Activated CD4-positive, CD25-positive, alpha-beta regulatory T cell treated with anti-CD3 and anti-CD28 coated beads, Interleukin-2, amount 50 U/mL, for 16 hours (primary cell): ENCODE data around the gene KRTAP10-5.
"Not testable (repeated sequence)": the region's sequence is repeated elsewhere in the genome, so short reads cannot be mapped to it uniquely, and the experiment has no call there.

Experiments
- DNase-seq: peaks from one replicate; pipeline ENCODE4 v3.0.0-alpha.2; 2020; ENCODE audit warnings: low read depth, low spot score

KRTAP10-5 gene

DNA sequence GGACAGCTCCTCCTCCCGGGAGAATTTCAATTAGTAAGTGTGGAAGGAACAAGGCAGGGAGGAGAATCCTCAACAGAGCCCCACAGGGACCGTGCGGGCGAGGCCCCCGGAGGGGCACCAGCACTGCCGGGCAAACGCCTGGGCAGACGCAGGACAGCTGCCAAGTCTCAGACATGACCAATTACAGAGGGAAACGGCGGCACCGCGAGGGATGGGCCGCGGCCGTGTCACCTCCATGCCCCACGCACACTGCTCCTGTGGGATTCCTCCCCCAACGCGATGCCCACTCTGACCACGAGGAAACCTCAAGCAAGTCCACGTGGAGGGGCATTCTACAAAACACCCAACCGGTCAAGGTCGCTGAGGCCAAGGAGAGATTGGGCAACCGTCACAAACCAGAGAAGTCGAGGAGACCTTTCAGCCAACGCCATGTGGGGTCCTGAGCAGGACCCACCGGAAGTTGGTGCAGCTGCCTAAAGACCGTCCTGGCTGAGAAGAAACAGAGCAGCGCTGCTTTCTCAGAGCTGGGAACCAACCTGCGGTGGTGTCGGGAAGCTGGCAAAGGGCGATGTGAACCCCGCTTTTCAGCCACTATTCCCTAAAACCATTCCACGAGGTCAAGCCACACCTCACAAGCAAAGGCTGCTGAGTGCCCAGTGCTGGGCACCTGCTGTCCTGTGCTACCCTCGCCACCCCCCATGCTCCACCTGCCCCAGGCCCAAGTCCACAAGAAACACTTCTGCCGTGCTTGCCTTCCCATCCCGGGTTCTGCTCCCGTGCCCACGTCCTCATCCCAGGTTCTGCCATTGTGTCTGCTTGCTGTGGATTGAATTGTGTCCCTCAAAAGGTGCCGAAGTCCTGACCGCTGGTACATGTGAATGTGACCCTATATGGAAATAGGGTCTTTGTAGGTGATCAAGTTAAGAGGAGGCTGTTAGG lies 8.3 kb downstream of the KRTAP10-5 start:
- no peak for DNase-seq

DNA sequence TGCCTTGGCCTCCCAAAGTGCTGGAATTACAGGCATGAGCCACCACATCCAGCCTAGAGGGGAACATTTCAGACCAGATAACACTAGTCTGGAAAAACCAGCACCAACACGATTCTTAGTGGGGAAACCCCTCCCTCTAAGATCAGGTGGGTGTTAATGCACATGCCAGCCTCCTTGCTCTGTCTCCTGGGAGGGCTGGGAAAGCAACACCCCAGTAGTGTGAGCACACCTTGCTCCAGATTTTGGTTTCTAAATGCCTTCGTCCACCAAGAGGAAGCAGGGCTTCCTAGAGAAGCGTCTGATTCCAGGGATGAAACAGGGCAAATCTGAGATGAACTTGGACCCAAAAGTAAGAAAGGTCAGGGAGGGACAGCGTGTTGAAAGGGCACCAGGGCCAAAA lies 9.1 kb downstream of the KRTAP10-5 start:
- DNase-seq, result no peak

DNA sequence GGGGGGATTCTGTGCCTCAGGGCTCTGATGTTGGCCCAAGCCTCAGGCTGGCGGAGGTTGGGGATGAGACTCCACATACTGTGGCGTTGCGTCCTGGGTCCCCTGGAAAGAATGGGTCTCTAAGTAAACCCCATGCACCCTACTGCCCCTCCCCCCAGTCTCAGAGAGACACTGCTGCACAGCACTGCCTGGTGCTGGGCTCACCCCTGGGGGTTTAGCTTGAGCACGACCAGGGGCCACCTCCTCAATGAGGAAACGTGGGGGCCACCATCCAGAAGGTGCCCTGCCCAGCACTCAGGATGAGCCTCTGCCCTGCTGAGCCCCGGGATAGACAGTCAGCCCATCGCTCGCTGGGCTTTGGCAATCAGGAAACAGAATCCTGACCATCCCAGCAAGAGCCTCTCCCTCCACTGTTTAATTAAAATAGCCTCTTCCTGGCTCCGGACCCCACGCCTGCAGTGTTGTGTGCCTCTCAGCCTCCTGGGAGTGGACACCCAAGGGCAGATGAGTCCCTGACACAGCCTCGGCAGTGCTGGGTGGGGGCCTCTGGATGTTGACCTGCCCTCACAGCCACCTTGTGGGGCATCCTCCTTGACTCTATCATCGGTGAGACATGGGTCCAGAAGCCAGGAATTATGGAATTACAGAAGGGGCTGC lies 10.4 kb downstream of the KRTAP10-5 start:
- no peak for DNase-seq

DNA sequence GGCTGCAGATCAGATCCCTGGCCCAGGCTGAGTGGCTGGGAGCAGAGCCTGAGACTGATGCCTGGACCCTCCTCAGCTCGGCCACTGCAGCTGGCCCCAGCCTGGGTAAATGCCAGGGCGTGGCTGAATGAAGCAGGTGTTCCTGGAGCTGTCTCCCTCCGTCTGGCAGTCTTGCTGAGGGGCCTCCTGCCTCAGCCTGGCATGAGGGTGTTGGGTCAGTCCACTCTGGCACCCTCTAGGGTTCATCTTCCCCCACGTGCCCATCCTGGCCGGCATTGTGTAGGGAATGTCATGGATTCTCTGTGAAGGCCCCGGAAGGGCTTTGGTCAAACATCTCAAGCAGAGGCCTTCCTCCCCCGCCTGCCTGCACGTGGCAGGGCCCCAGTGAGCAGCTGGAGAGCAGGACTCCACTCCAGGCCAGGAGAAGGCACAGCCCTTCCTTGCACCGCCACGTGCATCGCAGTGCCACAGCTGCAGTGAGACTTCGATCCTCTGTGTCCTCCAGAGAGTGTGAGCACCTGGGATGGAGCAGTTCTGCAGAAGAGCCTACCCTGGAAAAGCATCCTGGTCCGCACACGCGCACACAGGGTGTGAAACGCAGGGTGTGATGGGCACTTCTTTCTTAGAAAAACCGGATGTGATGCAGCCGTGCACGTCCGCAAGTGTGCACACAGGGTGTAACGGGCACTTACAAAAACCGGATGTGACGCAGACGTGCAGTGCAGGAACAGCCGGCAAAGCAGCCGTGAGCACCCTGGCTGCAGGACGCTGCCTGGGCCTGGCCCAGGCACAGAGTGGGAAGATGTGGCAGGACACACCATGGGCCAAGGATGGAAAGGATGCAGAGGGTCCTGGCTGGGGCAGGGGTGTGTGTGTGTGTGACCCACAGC lies 11.5 kb downstream of the KRTAP10-5 start:
- no peak for DNase-seq

DNA sequence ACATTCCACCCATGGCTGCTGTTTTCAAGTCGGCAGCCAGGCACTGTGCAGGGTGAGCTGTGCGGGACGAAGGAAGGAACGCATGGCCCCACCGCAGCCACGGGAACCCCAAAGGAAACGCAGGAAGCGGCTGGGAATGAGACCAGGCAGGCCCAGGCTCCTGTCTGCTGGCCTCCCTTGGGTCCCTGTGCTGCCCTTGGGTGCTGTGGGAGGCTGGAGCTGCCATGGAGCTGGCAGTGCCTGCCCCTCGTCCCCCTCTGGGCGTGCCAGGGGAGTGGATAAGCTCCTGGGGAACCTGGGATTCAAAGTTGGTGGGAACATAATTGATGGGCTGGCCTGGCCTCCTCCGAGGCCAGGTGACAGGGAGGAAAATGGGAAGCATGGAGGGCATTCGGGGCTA lies 12.1 kb downstream of the KRTAP10-5 start:
- DNase-seq, result no peak

DNA sequence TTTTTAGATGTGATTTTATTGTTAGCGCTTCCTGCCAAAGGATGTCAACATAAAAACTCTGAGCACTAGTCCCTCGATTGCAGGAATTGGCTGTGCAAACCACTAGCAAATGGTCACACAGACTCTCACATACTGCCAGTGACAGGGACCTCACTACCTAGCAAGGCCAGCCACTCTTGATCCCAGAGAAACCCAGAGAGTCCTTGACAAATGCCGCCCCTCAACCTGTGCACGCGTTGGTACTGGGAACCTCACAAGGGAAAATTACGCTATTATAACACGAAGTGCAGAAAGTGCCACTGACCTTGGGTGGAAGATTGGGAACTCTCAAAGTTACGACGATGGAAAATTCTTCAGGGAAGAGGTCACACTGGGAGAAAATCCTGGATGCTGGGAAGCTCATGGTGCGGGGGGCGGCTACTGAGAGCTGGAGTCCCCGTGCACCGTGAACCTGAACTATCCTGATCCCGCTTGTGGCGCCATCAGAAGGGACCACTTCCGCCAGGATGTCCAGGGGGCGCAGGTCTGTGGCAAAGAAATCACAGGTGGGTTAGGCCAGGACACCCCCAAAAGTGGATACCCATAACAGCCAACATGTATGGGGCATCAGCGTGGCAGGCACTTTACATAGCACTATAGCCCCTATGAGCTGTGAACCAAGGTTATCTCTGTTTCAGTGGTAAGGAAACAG lies 12.8 kb downstream of the KRTAP10-5 start:
- DNase-seq, result no peak

DNA sequence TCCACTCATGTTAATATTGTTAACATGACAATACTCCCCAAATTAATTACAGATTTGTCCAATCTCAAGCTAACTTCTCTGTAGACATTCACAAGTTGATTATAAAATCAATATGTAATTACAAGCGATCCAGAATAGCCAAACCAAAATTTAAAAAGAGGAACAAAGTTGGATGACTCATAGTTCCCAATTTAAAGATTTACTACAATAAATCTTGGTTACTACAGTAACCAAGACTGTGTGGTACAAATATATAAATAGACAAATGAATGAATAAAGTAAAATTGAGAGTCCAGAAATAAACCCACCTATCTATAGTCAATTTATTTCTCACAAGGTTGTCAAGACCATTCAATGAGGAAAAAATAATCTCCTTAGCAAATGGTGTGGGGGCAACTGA lies 14.0 kb downstream of the KRTAP10-5 start:
- no peak for DNase-seq

DNA sequence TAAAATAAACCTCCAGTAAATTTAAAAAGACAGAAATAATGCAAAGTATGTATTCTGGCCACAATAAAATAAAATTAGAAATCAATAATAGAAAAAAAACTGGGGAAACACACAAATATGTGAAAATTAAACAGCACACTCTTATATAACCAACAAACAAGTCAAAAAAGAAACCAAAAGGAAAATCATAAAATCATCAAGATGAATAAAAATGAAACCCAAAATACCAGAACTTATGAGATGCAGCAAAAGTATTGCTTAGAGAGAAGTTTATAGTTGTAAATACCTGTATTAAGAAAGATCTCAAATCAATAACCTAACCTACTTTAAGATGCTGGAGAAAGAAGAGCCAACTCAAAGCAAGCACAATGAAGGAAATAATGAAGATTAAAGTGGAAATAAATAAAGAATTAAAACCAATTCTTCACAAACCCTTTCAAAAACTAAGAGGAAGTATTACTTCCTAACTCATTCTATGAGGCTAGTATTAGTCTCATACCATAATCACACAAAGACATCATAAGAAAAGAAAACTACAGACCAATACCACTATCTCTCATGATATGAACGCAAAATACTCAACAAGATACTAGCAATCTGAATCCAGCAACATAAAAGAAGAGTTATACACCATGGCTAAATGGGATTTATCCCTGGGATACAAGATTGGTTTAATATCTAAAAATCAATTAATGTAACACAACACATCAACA lies 15.4 kb downstream of the KRTAP10-5 start:
- no peak for DNase-seq

DNA sequence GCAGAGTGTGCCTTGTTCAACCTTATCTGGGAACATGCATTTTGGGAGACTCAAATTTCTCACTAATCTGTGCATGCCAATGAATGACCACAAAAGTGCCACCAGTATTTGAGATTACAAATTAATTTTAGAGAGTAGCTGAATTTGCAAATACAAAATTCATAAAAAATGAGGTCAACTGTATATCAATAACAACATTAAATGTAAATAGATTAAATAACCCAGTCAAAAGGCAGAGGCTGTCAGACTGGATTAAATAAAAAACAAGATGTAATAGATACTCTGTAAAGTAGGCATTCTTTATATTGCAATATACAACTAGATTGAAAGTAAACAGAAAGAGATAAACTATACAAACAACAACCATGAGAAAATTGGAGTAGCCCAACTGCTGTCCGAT lies 16.3 kb downstream of the KRTAP10-5 start:
- no peak for DNase-seq

DNA sequence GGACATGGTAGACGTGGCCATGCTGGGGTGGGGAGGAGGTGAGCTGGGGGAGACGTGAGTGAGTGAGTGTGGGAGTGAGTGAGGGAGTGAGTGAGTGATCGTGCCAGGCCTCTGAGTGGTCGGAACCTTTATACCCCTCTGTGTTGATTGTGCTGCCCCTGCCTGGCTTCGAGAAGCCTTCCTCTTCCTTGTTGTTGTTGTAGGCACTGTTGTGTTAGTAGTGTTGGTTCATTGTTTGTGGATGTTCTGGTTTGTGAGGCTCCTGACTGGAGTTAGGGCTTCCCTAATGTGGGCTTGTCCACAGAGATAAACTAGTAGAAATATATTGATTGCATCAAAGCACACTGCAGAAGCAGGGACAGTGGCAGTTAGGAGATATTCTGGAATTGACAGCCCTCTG lies 21.7 kb downstream of the KRTAP10-5 start, which contains the start of gene KRTAP10-3:
KRTAP10-3 (minus strand) TSS at position 101 of the 400 bp plus-strand sequence; CDS start at position 21, 80 bp downstream.
- no peak for DNase-seq

DNA sequence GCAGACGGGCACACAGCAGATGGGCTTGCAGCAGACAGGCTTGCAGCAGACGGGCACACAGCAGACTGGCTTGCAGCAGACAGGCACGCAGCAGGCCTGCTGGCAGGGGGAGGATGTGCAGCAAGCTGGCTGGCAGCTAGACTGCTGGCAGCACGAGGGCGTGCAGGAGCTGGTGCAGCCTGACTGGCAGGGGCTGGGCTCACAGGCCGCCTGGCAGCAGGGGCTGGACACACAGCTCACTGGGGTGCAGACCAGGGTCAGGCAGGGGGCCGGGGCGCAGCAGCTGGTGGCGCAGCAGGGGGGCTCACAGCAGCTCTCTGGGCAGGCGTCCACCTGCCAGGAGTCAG lies 22.1 kb downstream of the KRTAP10-5 start:
- not testable (repeated sequence) for DNase-seq

DNA sequence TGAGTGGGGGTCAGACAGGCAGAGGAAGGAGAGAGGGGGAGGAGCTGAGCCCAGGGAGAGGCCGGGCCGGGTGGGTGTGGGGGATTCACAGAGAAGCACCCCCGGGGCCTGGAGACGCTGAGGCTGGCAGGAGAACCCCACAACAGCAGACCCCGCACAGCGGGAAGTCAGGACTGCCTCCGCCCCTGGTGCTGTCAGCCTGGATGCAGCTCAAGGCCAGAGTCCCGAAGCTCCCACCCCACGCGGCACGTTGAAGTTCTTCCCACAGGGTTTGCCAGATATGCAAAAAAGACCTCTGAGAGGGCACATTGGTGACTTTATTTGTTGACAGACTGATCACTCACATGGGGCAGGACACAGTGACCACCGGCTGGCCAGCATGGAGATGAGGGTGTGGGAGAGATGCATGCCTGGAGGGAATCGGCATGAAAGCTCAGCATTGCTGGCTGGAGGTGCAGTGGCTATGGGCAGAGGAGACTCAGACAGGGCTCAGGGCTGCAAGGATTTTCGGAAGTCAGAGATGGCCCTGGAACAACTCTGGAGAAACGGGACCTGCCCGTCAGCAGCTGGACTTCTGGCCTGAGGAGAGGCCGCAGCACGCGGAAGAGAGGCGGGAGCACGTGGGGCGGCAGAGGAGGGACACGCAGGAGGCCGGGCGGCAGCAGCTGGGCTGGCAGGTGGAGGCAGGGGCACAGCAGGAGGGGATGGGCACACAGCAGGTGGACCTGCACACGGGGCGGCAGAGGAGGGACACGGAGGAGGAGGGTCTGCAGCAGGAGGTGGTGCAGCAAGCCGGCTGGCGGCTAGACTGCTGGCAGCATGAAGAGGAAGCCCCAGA lies 22.7 kb downstream of the KRTAP10-5 start:
- DNase-seq, result no peak

DNA sequence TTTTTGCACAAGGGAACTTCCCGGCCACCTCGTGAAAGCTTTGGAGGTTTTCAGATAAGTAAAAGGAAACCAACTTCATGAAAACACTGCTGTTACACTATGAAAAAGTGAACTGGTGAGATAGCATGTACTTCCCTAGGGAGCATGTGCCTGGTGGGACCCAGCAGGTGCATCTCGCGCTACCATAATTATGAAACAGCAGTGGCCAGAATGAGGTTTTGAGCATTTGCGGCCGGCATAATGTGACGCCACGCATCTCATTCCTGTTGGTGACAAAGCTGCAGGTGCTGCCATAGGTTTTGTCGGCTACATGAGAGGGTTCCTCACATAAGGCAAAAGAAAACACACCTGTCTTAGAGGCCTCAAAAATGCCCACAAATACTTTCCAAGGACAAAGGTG lies 23.5 kb downstream of the KRTAP10-5 start:
- DNase-seq, result no peak

DNA sequence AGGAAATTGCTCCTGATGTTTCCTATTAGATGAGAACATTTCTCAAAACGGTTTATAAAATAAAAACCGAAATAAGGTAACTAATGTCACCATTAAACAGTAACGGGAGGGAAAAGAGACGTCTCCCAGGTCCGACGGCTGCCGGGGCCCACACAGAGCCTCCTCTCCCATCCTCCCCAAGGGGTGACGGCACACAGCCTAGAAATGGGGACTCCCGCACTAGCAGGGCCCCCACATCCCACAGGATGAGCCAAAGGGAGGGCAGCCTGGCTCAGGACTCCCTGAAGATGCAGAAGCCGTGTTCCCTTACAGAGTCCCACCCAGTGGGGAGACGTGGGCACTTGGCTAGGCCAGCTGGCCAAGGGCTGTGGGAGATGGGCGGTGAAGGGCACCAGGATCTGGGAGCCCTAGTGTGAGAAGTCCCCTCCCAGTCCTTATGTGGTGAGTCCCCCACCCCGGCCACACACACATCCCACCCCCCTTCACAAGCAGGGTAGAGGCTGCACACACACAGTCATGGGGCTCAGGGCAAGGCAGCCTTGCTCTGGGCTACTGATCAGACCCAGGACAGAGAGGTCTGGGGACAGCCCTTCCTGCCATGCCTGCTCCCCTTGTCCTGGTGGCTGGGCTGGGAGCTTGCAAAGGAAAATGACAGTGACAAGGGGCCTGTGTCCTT lies 25.1 kb downstream of the KRTAP10-5 start:
- no peak for DNase-seq

DNA sequence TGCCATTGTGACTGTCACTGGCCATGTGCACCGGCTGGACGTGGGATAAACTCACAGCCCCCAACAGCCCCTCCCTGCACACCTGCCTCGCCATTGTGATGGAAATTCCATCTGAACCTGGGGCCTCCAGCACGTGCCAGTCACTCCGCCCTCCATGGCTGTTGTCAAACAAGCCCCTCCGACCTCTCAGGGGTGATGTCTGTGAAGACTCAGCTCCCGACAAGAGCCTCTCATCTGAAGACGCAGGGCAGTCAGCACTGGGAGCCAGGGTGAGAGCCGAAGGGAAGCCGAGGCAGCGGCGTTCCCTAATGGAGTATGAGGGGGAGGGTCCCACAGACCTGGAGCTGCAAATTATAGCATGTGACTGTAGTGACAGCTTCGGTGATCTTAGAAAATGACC lies 27.7 kb downstream of the KRTAP10-5 start:
- DNase-seq, result no peak

DNA sequence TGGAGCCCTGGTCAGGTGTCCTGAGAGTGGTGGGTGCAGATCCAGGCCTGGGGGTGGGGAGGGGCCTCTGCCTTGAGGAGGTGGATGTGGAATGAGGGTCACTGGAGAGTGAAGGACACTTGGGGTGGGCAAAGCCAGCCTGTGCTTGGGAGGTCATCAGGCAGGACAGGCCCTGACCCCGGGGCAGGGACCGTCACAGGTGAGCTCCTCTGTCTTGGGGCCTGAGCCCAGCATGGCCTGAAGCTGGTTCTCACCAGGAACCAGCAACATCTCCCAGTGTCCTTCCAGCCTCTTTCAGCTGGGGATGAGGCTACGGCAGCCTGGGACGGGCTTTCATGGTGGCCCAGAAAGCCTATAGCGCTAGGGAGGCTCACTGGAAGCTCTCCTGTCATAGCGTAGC lies 28.3 kb downstream of the KRTAP10-5 start:
- no peak for DNase-seq

DNA sequence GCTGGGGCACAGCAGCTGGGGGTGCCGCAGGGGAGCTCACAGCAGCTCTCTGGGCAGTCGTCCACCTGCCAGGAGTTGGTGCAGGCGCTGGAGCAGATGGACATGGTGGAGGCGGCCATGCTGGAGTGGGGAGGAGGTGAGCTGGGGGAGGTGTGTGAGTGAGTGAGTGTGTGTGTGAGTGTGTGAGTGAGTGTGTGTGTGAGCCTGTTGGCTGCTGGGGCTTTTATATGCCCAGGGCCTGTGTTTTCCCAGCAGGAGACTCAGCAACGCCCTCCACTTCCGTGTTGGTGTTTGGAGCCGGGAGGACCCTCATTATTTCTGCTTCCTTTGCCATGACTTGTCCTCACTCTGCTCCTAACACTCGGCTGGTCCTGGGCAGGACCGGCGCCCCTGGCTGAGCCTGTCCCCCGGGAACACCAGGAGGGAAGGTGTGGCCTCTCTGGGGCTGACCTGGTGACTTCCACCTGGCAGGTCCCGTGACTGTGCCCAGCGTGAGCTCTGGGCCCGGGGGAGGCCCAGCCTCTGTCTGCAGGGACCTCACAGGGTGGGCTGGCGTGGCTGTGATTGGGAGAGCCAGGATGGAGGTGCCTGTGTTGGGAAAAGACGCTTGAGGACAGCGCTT lies 29.0 kb downstream of the KRTAP10-5 start, which contains the start of gene KRTAP10-2:
KRTAP10-2 (minus strand) TSS at position 166 of the 622 bp plus-strand sequence; CDS start at position 119, 47 bp downstream.
- DNase-seq, result no peak

DNA sequence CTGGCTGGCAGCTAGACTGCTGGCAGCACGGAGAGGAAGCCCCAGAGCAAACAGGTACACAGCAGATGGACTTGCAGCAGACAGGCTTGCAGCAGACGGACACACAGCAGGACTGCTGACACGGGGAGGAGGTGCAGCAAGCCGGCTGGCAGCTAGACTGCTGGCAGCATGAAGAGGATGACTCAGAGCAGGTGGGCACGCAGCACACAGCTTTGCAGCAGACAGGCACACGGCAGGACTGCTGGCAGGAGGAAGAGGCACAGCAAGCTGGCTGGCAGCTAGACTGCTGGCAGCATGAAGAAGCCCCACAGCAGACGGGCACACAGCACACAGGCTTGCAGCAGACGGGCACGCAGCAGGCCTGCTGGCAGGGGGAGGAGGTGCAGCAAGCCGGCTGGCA lies 29.6 kb downstream of the KRTAP10-5 start:
- no peak for DNase-seq

DNA sequence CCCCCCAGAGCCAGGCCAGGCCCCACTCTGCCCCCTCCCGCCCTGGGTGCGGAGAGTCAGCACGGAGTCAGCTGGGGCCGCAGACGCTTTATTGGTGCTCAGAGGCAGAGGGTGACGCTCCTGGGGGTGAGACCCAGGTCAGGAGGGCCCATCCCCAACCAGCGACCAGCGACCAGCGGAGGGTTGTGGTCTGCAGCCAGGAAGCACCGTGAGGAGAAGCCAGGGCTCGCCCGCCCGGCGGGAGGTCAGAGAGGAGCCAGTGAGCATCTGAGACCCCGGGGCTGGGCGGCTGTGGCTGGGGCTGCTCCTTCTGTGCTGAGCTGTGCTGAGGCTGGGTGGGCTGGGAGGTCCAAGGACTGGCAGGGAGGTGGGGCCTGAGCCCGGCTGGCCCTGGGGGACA lies 30.1 kb downstream of the KRTAP10-5 start:
- not testable (repeated sequence) for DNase-seq
